ENCODE measurements around the gene CACNB2. TPM values are rescaled to one million over a fixed set of nuclear protein-coding genes. Genes with fewer than 3 reads are reported as not detected.

Gene CACNB2
- total RNA-seq, 4 donors from 2014 or later: 0.81 to 13.9 (median 4.5) TPM

DNA sequence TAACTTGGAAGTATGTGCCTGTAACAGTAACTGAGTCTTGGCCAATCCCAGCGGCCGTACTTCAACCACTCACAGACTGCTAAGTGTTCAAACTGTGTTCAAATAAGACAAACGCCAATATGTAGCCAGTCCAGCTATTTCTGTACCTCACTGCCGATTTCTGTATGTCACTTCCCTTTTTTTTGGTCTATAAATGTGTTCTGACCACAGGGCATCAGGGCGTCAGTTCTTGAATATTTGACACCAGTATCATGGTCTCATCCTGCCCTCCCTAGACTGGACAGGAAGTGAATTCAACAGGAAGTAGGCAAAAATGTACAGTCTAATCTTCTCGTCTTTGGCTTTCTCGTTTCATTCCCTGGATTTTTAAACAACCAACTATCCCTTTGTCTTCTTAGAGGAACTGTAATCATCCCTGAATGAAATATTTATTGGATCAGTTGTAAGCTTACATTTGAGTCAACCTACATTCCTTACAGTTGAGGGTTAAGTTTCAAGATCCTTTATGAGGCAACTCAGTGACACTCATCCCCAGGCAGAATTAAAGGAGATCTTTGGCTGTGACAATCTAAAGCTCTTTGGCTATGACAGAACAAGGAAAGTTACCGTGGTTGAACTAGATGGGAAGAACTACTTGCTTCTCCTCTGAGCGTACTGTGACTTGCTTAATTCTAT, 278.5 kb downstream of the CACNB2 start:
- no peaks in the 10 kb centered on the region for H3K9me3 ChIP-seq
- H3K27ac ChIP-seq: no peak overlapping the region
- H3K36me3 ChIP-seq: no peaks in the 10 kb centered on the region
- no peak for DNase-seq
- TF ChIP-seq, protein P1, sequence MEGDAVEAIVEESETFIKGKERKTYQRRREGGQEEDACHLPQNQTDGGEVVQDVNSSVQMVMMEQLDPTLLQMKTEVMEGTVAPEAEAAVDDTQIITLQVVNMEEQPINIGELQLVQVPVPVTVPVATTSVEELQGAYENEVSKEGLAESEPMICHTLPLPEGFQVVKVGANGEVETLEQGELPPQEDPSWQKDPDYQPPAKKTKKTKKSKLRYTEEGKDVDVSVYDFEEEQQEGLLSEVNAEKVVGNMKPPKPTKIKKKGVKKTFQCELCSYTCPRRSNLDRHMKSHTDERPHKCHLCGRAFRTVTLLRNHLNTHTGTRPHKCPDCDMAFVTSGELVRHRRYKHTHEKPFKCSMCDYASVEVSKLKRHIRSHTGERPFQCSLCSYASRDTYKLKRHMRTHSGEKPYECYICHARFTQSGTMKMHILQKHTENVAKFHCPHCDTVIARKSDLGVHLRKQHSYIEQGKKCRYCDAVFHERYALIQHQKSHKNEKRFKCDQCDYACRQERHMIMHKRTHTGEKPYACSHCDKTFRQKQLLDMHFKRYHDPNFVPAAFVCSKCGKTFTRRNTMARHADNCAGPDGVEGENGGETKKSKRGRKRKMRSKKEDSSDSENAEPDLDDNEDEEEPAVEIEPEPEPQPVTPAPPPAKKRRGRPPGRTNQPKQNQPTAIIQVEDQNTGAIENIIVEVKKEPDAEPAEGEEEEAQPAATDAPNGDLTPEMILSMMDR (IDR thresholded peaks at IDR 0.05): no peak
- no peak for TF ChIP-seq POLR2A (IDR thresholded peaks at IDR 0.05)
- H3K4me3 ChIP-seq (replicated peaks in 1 of 3): no peak overlapping the region
- H3K4me1 ChIP-seq: peaks cover 0 to 3% of the 10 kb centered on the region in 2 donors
- WGBS, 2 donors: 80 to 83% methylated on average over 9 of the region's 9 CpGs
- intact Hi-C loops (cut with DNase I): no loop called here
- H3K27me3 ChIP-seq: no peaks in the 10 kb centered on the region

DNA sequence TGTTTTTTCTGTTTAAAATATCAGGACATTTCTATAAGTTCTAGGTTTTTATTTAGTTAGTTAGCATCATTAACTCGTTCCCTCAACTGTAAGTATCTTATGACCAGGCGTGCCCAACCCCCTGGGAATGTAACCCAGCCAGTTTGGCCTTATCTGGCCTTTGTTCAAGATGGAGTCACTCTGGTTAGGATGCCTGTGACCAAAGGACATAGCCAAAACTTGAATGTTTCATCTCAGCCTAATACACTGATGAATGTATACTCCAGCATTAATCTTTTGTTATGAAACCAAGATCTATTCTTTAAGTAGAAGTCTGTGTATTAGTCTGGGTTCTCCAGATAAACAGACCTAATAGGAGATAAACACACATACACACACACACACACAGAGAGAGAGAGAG, 279.7 kb downstream of the CACNB2 start:
- TF ChIP-seq, protein P1 (IDR thresholded peaks at IDR 0.05): no peak
- TF ChIP-seq POLR2A (IDR thresholded peaks at IDR 0.05): no peak
- no peak for DNase-seq
- Histone ChIP-seq H3K27me3 (no peaks in the 10 kb centered on the region), H3K36me3 (no peaks in the 10 kb centered on the region), H3K27ac (no peak overlapping the region), H3K4me3 (replicated peaks in 1 of 3) (no peak overlapping the region), H3K4me1 (no peaks in the 10 kb centered on the region), H3K9me3 (no peaks in the 10 kb centered on the region)
- intact Hi-C loops (cut with DNase I): no loop called here
- 88 to 90% methylated on average over 2 of the region's 2 CpGs for WGBS, 2 donors

DNA sequence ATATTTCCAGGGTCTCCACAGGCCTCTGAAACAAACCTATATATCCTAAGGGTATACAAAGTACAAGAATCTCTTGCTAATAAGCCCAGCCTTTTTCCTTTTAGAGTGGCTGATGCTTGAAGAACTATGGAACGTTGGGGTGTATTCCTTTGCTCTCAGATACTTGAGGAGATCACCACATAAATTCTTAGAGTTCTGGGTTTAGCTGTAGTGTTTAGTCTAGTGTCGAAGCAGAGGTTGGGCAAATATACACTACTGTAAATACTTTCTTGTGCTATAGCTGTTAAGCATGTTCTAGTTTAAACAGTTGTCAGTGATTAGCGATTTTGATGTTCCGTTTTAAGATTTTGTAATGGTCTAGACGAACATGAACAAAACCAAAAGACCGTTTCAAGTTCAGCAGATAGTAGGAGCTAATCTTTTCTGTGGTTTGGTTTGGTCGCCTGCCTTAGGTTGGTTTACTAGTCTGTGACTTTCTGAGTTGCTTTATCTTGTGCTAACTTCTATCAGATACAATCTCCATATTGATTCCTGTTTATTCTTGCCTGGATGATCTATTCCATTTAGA, 281.6 kb downstream of the CACNB2 start:
- H3K4me3 ChIP-seq (replicated peaks in 1 of 3): no peak overlapping the region
- no peaks in the 10 kb centered on the region for H3K27me3 ChIP-seq
- H3K9me3 ChIP-seq: no peaks in the 10 kb centered on the region
- H3K27ac ChIP-seq: no peak overlapping the region
- H3K36me3 ChIP-seq: no peaks in the 10 kb centered on the region
- no peak for DNase-seq
- no peaks in the 10 kb centered on the region for H3K4me1 ChIP-seq
- intact Hi-C loops (cut with DNase I): no loop called here
- no peak for TF ChIP-seq POLR2A (IDR thresholded peaks at IDR 0.05)
- TF ChIP-seq, protein P1 (IDR thresholded peaks at IDR 0.05): no peak
- WGBS, 2 donors: 70 to 82% methylated on average over 7 of the region's 7 CpGs

DNA sequence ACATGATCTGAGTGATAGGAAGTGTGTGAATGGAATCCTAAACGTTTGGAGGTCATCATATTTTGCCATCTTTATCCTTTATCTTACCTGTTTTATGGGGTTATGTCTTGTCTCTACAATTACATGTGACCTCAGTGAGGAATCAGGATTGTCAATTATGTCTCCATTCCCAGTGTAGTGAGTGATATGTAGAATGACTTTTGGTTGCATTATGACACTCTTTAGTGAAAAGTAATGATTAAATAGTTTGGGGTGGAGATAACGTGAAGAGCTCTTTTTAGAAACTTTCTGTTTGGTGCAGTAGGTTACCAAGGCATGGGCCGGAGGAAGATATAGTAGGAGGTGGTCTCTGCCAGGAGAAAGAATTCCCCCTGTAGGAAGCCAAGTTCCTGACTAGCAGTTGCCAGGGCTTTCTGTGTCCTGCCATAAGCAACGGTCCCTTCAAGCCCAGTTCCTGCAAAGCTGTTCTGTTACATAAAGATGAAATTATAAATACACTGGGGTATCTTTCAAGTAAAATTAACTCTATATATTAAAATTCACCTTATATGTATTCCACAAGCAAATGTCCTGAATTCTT, 282.9 kb downstream of the CACNB2 start:
- 52 to 71% methylated on average over 4 of the region's 4 CpGs for WGBS, 2 donors
- Histone ChIP-seq H3K9me3 (no peaks in the 10 kb centered on the region), H3K4me1 (no peaks in the 10 kb centered on the region), H3K27me3 (no peaks in the 10 kb centered on the region), H3K36me3 (no peaks in the 10 kb centered on the region), H3K4me3 (replicated peaks in 1 of 3) (no peak overlapping the region), H3K27ac (no peak overlapping the region)
- intact Hi-C loops (cut with DNase I): no loop called here
- no peak for DNase-seq
- TF ChIP-seq, protein P1 (IDR thresholded peaks at IDR 0.05): no peak
- no peak for TF ChIP-seq POLR2A (IDR thresholded peaks at IDR 0.05)

DNA sequence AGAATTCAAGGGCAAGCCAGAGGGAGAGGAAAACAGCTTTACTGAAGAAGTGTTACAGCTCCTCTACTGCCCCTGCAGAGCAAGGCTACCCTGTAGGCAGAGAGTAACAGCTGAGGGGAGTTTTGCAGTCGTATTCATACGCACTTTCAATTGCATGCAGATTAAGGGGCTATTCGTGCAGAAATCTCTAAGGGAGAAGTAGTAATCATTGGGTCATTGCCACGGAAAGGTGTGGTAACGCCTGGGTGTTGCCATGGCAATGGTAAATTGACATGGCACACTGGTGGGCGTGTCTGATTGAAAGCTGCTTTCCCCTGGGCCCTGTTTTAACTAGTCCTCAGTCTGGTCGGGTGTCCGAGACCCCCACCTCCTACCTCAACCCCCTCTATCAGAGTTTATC, 284.0 kb downstream of the CACNB2 start:
- no peaks in the 10 kb centered on the region for H3K27me3 ChIP-seq
- H3K4me1 ChIP-seq: no peaks in the 10 kb centered on the region
- no peak overlapping the region for H3K4me3 ChIP-seq (replicated peaks in 1 of 3)
- no peak for DNase-seq
- intact Hi-C loops (cut with DNase I): no loop called here
- no peaks in the 10 kb centered on the region for H3K9me3 ChIP-seq
- H3K27ac ChIP-seq: no peak overlapping the region
- no peak for TF ChIP-seq POLR2A (IDR thresholded peaks at IDR 0.05)
- TF ChIP-seq, protein P1 (IDR thresholded peaks at IDR 0.05): no peak
- WGBS, 2 donors: 47 to 53% methylated on average over 8 of the region's 8 CpGs
- no peaks in the 10 kb centered on the region for H3K36me3 ChIP-seq
